Heart left ventricle (tissue), 13 donors: ENCODE data around the gene ZNRF2.
"Not testable (repeated sequence)": the region's sequence is repeated elsewhere in the genome, so short reads cannot be mapped to it uniquely, and the experiment has no call there.

Experiments used
- POLR2A ChIP-seq, 2 donors: fragments of 450-650 bp; IDR thresholded peaks; one replicate each; pipeline ENCODE4 v1.6.1; 2017; ENCODE audit warnings: antibody characterized with exemption in 2 of 2, mild to moderate bottlenecking in 2 of 2, moderate library complexity in 2 of 2
- TF ChIP-seq, protein P1 (sequence below), 12 donors: fragments of 200-600 bp; sonication (generic) in 4 of 12; IDR thresholded peaks; one replicate each; pipeline versions ENCODE4 v1.5.0 to v1.8.0; 2018 to 2022; ENCODE audit warnings: antibody characterized with exemption in 12 of 12, mild to moderate bottlenecking in 5 of 12
- donor health status: ischemic (EF 13 %, LVEDD 7.1; RV severe dilation, severe dysfunction).
- donor health status: DM: no; HTN: yes; CAD: no.
- donor health status: DM: no; HTN: no; CAD: no.
- donor health status: ischemic (EF 25% LVEDD 6.9; RV normal size, moderate dysfunction).
- donor health status: ischemic (EF 25% LVEDD 5.7; RV mildly dilated, moderate dysfunction).
- donor health status: ischemic (EF 35%, LVEDD 5.7; RV mildly dilated, moderate dysfunction).
- donor health status: nonischemic (EF 11% LVEDD 7.7; RV severe dilation, severe dysfunction).
- donor health status: DM: yes; HTN: yes; CAD: no.
- donor health status: PGD.
- donor health status: ischemic (EF 29% LVEDD 5.4; RV normal size, mild dysfunction).
- donor health status: nonischemic (EF 23%, LVEDD 6.1; RV moderate dilation, normal function).

DNA sequence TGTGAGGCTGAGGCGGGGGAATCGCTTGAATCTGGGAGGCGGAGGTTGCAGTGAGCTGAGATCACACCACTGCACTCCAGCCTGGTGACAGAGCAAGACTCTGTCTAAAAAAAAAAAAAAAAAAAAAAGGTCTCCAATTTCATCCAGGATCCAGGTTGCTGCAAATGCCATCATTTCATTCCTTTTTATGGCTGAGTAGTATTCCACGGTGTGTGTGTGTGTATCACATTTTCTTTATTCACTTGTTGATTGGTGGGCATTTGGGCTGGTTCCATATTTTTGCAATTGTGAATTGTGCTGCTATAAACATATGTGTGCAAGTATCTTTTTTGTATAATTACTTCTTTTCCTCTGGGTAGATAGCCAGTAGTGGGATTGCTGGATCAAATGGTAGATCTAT, 19.2 kb upstream of the ZNRF2 start:
- TF ChIP-seq, protein P1, sequence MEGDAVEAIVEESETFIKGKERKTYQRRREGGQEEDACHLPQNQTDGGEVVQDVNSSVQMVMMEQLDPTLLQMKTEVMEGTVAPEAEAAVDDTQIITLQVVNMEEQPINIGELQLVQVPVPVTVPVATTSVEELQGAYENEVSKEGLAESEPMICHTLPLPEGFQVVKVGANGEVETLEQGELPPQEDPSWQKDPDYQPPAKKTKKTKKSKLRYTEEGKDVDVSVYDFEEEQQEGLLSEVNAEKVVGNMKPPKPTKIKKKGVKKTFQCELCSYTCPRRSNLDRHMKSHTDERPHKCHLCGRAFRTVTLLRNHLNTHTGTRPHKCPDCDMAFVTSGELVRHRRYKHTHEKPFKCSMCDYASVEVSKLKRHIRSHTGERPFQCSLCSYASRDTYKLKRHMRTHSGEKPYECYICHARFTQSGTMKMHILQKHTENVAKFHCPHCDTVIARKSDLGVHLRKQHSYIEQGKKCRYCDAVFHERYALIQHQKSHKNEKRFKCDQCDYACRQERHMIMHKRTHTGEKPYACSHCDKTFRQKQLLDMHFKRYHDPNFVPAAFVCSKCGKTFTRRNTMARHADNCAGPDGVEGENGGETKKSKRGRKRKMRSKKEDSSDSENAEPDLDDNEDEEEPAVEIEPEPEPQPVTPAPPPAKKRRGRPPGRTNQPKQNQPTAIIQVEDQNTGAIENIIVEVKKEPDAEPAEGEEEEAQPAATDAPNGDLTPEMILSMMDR (IDR thresholded peaks at IDR 0.05), result not testable (repeated sequence)
- not testable (repeated sequence) for TF ChIP-seq POLR2A (IDR thresholded peaks at IDR 0.05)
